Stimulated activated naive CD4-positive, alpha-beta T cell (primary cell): ENCODE measurements around the gene PPP2CA.
"Not testable (repeated sequence)": the region's sequence is repeated elsewhere in the genome, so short reads cannot be mapped to it uniquely, and the experiment has no call there.

Source experiments
- DNase-seq, 6 experiments: peaks; one replicate each; lab custom pipeline; 2025; lab: John Stamatoyannopoulos, UW

Gene PPP2CA

GRCh38 chr5:134245101-134245604 lies 19.3 kb upstream of the PPP2CA start:
- no peak for DNase-seq

- DNase-seq = no peak
Measured at GRCh38 chr5:134242146-134242545, 16.3 kb upstream of the PPP2CA start.

GRCh38 chr5:134240421-134240962 lies 14.6 kb upstream of the PPP2CA start:
- DNase-seq = no peak

GRCh38 chr5:134236820-134237219 lies 10.9 kb upstream of the PPP2CA start:
- no peak for DNase-seq

- no peak for DNase-seq
Measured at GRCh38 chr5:134236318-134236717, 10.4 kb upstream of the PPP2CA start.

GRCh38 chr5:134228624-134229023 lies 2.8 kb upstream of the PPP2CA start:
- DNase-seq = no peak

GRCh38 chr5:134227776-134228175 lies 1.9 kb upstream of the PPP2CA start:
- no peak for DNase-seq

- DNase-seq = no peak
Measured at GRCh38 chr5:134227259-134227658, 1.4 kb upstream of the PPP2CA start.

GRCh38 chr5:134226441-134227192 lies 744 bp upstream of the PPP2CA start:
- DNase-seq = peak in 2 of 6 experiments; percentile 87 to 88

GRCh38 chr5:134224888-134225779 lies 739 bp downstream of the PPP2CA start:
- peak; percentile 46 to 81 (median 64) for DNase-seq

GRCh38 chr5:134223406-134224248 lies 2.2 kb downstream of the PPP2CA start:
- no peak for DNase-seq

GRCh38 chr5:134221690-134222089 lies 4.2 kb downstream of the PPP2CA start:
- DNase-seq = not testable (repeated sequence)

GRCh38 chr5:134215757-134216156 lies 10.1 kb downstream of the PPP2CA start:
- no peak for DNase-seq

GRCh38 chr5:134211263-134212031 lies 14.4 kb downstream of the PPP2CA start:
- DNase-seq = not testable (repeated sequence)

GRCh38 chr5:134209477-134210245 lies 16.2 kb downstream of the PPP2CA start:
- no peak for DNase-seq

- DNase-seq = no peak
Measured at GRCh38 chr5:134207696-134208095, 18.2 kb downstream of the PPP2CA start.

- DNase-seq = no peak
Measured at GRCh38 chr5:134206627-134207160, 19.2 kb downstream of the PPP2CA start.

GRCh38 chr5:134204575-134204974 lies 21.3 kb downstream of the PPP2CA start:
- no peak for DNase-seq

GRCh38 chr5:134203630-134204029 lies 22.2 kb downstream of the PPP2CA start:
- no peak for DNase-seq

- DNase-seq = no peak
Measured at GRCh38 chr5:134195666-134196065, 30.2 kb downstream of the PPP2CA start.
